Stomach (tissue), 9 donors: ENCODE results near the gene ERBIN. TPM values are rescaled to one million over a fixed set of nuclear protein-coding genes. Genes with fewer than 3 reads are reported as not detected.
"Not testable (repeated sequence)": the region's sequence is repeated elsewhere in the genome, so short reads cannot be mapped to it uniquely, and the experiment has no call there.

Source experiments
- DNase-seq, 2 donors: peaks; one replicate each; pipeline versions ENCODE4 v3.0.0 to v3.0.0-alpha.2; 2013 to 2019
- H3K27ac ChIP-seq, 5 donors: fragments of 200-600 bp in 4 of 5; sonication (generic) in 4 of 5; one replicate each; pipeline ENCODE4 v1.5.1; 2013 to 2019; ENCODE audit warnings: mild to moderate bottlenecking in 1 of 5, moderate library complexity in 1 of 5
- H3K27me3 ChIP-seq, 3 donors: fragments of 200-600 bp; sonication (generic); one replicate each; pipeline ENCODE4 v1.5.1; 2017 to 2019; ENCODE audit warnings: mixed run types in 1 of 3
- H3K36me3 ChIP-seq, 4 donors: fragments of 200-600 bp; sonication (generic); 1 replicate in 3 of 4; 2 replicates in 1 of 4; pipeline ENCODE4 v1.5.1; 2016 to 2019
- H3K4me1 ChIP-seq, 4 donors: fragments of 200-600 bp; sonication (generic); one replicate each; pipeline ENCODE4 v1.5.1; 2016 to 2019
- H3K4me3 ChIP-seq, 4 donors: fragments of 200-600 bp; sonication (generic) in 3 of 4; one replicate each; pipeline ENCODE4 v1.5.1; 2016 to 2019; ENCODE audit warnings: mild to moderate bottlenecking in 1 of 4
- H3K9me3 ChIP-seq, 4 donors: fragments of 200-600 bp; sonication (generic); one replicate each; pipeline ENCODE4 v1.5.1; 2016 to 2019
- CTCF ChIP-seq, 7 experiments: fragments of 450-650 bp in 4 of 7; fragments of 200-600 bp in 3 of 7; sonication (generic) in 3 of 7; IDR thresholded peaks; one replicate each; pipeline ENCODE4 v1.5.1; 2016 to 2019; ENCODE audit warnings: antibody characterized with exemption in 7 of 7, control low read depth in 2 of 7, mild to moderate bottlenecking in 1 of 7
- EP300 ChIP-seq: sonication (generic); formaldehyde crosslinking; IDR thresholded peaks from one replicate; pipeline ENCODE4 v1.6.1; 2017; ENCODE audit warnings: antibody characterized with exemption
- POLR2A ChIP-seq, 4 donors: fragments of 450-650 bp; IDR thresholded peaks; one replicate each; pipeline ENCODE4 v1.6.1; 2016; ENCODE audit warnings: antibody characterized with exemption in 4 of 4, control low read depth in 2 of 4, mild to moderate bottlenecking in 1 of 4, moderate library complexity in 1 of 4
- POLR2AphosphoS5 ChIP-seq, 3 donors: sonication (generic); formaldehyde crosslinking; IDR thresholded peaks; one replicate each; pipeline ENCODE4 v1.6.1; 2016; ENCODE audit warnings: antibody characterized with exemption in 3 of 3
- WGBS, 5 donors: extraction: QIAGEN DNeasy Blood & Tissue Kit in 3 of 5; methylation state at CpG; one replicate each; pipeline versions ENCODE4 v1.1.5 to v1.1.7; 2013 to 2018; 5-methylcytosine and 5-hydroxymethylcytosine counted together
- intact Hi-C: fragments of 100-400 bp; cut with DNase I; formaldehyde crosslinking; loops from one replicate; pipeline ENCODE4 v1.15.1; 2023; ENCODE audit warnings: low total_unique reads
- polyA plus RNA-seq, 3 donors: library from polyadenylated mRNA; stranded (reverse); fragments of 200-250 nt; gene quantifications; one replicate each; pipeline ENCODE4 v1.2.3, GENCODE V29; 2013
- total RNA-seq, 5 donors: library from RNA; depleted of rRNA; stranded (reverse); fragments of >200 nt; gene quantifications; one replicate each; pipeline versions ENCODE4 v1.1.0 to v1.2.3, GENCODE V29; 2014 to 2016
- donor health status: healthy with polysubstance abuse.
- donor health status: Bipolar disorder and iron deficiency.
- donor health status: healthy.

Gene ERBIN
- total and polyA plus RNA-seq, 8 donors: 10.3 to 207 (median 37.2) TPM

- WGBS, 5 donors: 89 to 95% (median 91%) methylated on average over 3 of the region's 3 CpGs
- intact Hi-C loops: no loop called here
- DNase-seq: no peak
- TF ChIP-seq EP300 (no peak), POLR2A (IDR thresholded peaks at IDR 0.05) (no peak), CTCF (IDR thresholded peaks at IDR 0.05) (no peak), POLR2AphosphoS5 (IDR thresholded peaks at IDR 0.05) (no peak)
- no peaks in the 10 kb centered on the region for H3K9me3 ChIP-seq
- no peak overlapping the region for H3K4me3 ChIP-seq
- H3K36me3 ChIP-seq: no peaks in the 10 kb centered on the region
- peaks cover 0 to 62% (median 34%) of the 10 kb centered on the region in 4 donors for H3K4me1 ChIP-seq
- no peaks in the 10 kb centered on the region for H3K27me3 ChIP-seq
- H3K27ac ChIP-seq: no peak overlapping the region
Observed at GRCh38 chr5:65954200-65954599, 27.8 kb downstream of the ERBIN start.

DNA sequence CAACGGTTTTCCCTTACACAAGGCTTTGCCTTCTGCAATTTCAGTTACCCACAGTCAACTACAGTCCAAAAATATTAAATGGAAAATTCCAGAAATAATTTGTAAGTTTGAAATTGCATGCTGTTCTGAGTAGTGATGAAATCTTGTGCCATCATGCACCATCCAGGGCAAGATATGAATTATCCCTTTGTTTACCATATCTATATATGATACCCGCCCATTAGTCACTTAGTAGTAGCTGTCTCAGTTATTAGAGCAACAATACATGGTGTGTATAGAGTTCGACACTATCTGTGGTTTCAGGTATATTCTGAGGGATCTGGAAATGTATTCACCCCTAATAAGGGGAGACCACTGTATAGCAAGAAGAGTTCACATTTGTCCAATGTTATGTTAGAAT is 29.4 kb downstream of the ERBIN start:
- intact Hi-C loops: no loop called here

GRCh38 chr5:65957703-65958102 is 31.3 kb downstream of the ERBIN start:
- H3K4me1 ChIP-seq: peaks cover 0 to 61% (median 35%) of the 10 kb centered on the region in 4 donors
- H3K36me3 ChIP-seq, DNase-seq, H3K27ac ChIP-seq, H3K27me3 ChIP-seq, H3K9me3 ChIP-seq, H3K4me3 ChIP-seq, intact Hi-C loops: not testable (repeated sequence)
- 96 to 99% (median 99%) methylated on average over 13 to 30 of the region's 30 CpGs for WGBS, 5 donors

More for the DNA sequence above, 29.4 kb downstream of the ERBIN start:
- Histone ChIP-seq H3K4me1 (peaks cover 0 to 63% (median 35%) of the 10 kb centered on the region in 4 donors), H3K27me3 (no peaks in the 10 kb centered on the region), H3K4me3 (no peak overlapping the region), H3K27ac (no peak overlapping the region), H3K9me3 (no peaks in the 10 kb centered on the region), H3K36me3 (no peaks in the 10 kb centered on the region)
- no peak for TF ChIP-seq POLR2AphosphoS5 (IDR thresholded peaks at IDR 0.05)
- TF ChIP-seq EP300: no peak
- TF ChIP-seq CTCF (IDR thresholded peaks at IDR 0.05): no peak
- no peak for TF ChIP-seq POLR2A (IDR thresholded peaks at IDR 0.05)
- no peak for DNase-seq
- 78 to 88% (median 88%) methylated on average over 3 of the region's 3 CpGs for WGBS, 5 donors

- TF ChIP-seq POLR2A (IDR thresholded peaks at IDR 0.05) (no peak), POLR2AphosphoS5 (IDR thresholded peaks at IDR 0.05) (no peak), EP300 (no peak), CTCF (IDR thresholded peaks at IDR 0.05) (no peak)
- H3K36me3 ChIP-seq: no peaks in the 10 kb centered on the region
- H3K4me1 ChIP-seq: peaks cover 0 to 52% (median 26%) of the 10 kb centered on the region in 4 donors
- H3K4me3 ChIP-seq: no peak overlapping the region
- no peak for DNase-seq
- H3K27me3 ChIP-seq: no peaks in the 10 kb centered on the region
- intact Hi-C loops: no loop called here
- no peak overlapping the region for H3K27ac ChIP-seq
- no peaks in the 10 kb centered on the region for H3K9me3 ChIP-seq
Observed at GRCh38 chr5:65961633-65962032, 35.3 kb downstream of the ERBIN start.

DNA sequence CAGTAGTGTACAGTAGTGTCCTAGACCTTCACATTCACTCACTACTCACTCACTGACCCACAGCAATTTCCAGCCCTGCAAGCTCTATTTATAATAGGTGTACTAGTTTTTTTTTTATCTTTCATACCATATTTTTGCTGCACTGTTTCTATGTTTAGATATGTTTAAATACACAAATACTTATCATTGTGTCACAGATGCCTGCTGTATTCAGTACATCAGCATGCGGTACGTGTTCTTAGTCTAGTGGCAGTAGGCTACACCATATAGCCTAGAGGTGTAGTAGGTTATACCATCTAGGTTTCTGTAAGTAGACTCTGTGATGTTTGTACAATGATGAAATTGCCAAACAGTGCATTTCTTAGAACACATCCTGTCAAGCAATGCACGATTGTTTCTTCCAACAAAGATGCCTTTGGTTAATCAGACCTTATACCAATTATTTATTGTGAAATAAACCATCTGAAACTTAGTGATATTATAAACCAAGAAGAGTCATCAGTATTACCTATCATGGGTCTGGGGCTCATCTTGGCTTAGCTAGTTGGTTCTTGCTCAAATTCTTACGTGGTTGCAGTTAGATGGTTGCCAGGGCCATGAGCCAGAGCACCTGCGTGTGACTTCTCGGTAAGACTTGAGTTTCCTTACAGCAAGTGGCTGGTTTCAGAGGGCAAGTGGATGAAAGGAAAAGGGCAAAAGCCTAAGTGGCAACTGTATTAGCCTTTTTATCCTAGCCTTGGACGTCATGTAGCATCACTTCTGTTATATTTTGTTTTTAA is 41.1 kb downstream of the ERBIN start:
- H3K4me3 ChIP-seq: no peak overlapping the region
- TF ChIP-seq POLR2A (IDR thresholded peaks at IDR 0.05): no peak
- no peak for TF ChIP-seq CTCF (IDR thresholded peaks at IDR 0.05)
- no peak for TF ChIP-seq EP300
- TF ChIP-seq POLR2AphosphoS5 (IDR thresholded peaks at IDR 0.05): no peak
- no peaks in the 10 kb centered on the region for H3K9me3 ChIP-seq
- DNase-seq: no peak
- 72 to 89% (median 83%) methylated on average over 7 of the region's 7 CpGs for WGBS, 5 donors
- H3K36me3 ChIP-seq: no peaks in the 10 kb centered on the region
- no peaks in the 10 kb centered on the region for H3K27me3 ChIP-seq
- intact Hi-C loops: no loop called here
- H3K27ac ChIP-seq: no peak overlapping the region
- H3K4me1 ChIP-seq: peaks cover 7 to 75% (median 43%) of the 10 kb centered on the region in 4 donors
